GM18511 (cell line): Measurements from ENCODE around the gene NUDT8.
"Not testable (repeated sequence)": the region's sequence is repeated elsewhere in the genome, so short reads cannot be mapped to it uniquely, and the experiment has no call there.

Source experiments
- ATAC-seq: cut with Tn5 transposase; IDR thresholded peaks from one replicate; pipeline ENCODE4 v1.9.1; 2021; ENCODE audit warnings: mild to moderate bottlenecking, moderate library complexity; ENCODE audit not compliant: unreplicated experiment

The NUDT8 gene

GRCh38 chr11:67630228-67630942 is 648 bp upstream of the NUDT8 start:
- peak; percentile 78 for ATAC-seq

GRCh38 chr11:67628710-67629385 is 889 bp downstream of the NUDT8 start:
- no peak for ATAC-seq

- ATAC-seq = no peak
Observed at GRCh38 chr11:67627812-67628624, 1.7 kb downstream of the NUDT8 start.

- ATAC-seq = no peak
Observed at GRCh38 chr11:67627441-67627811, 2.3 kb downstream of the NUDT8 start.

GRCh38 chr11:67626970-67627369 is 2.8 kb downstream of the NUDT8 start:
- ATAC-seq = no peak

- ATAC-seq = not testable (repeated sequence)
Observed at GRCh38 chr11:67626131-67626833, 3.5 kb downstream of the NUDT8 start.

GRCh38 chr11:67623795-67624194 is 5.9 kb downstream of the NUDT8 start:
- not testable (repeated sequence) for ATAC-seq

- ATAC-seq = not testable (repeated sequence)
Observed at GRCh38 chr11:67622905-67623304, 6.8 kb downstream of the NUDT8 start.

GRCh38 chr11:67621928-67622327 is 7.8 kb downstream of the NUDT8 start:
- not testable (repeated sequence) for ATAC-seq

- not testable (repeated sequence) for ATAC-seq
Observed at GRCh38 chr11:67620621-67621020, 9.1 kb downstream of the NUDT8 start.

GRCh38 chr11:67619683-67620618 is 9.8 kb downstream of the NUDT8 start:
- not testable (repeated sequence) for ATAC-seq

GRCh38 chr11:67618901-67619659 is 10.7 kb downstream of the NUDT8 start:
- ATAC-seq = not testable (repeated sequence)

- ATAC-seq = no peak
Observed at GRCh38 chr11:67617243-67617953, 12.3 kb downstream of the NUDT8 start.

- ATAC-seq = no peak
Observed at GRCh38 chr11:67616431-67617242, 13.1 kb downstream of the NUDT8 start.

GRCh38 chr11:67615728-67616430 is 13.9 kb downstream of the NUDT8 start:
- no peak for ATAC-seq

- ATAC-seq = no peak
Observed at GRCh38 chr11:67614730-67615714, 14.7 kb downstream of the NUDT8 start.
